Panc1 (cell line): Measurements from ENCODE around the gene BCAS3. TPM values are rescaled to one million over a fixed set of nuclear protein-coding genes. Genes with fewer than 3 reads are reported as not detected.

Experiments used
- ATAC-seq: fragments of 200-7000 bp; cut with Tn5 transposase; 2 replicates; pipeline ENCODE4 v1.9.1; 2020; ENCODE audit warnings: mild to moderate bottlenecking, moderate library complexity
- BruUV-seq: library from RNA; stranded (reverse); fragments of 400-500 nt; replicated peaks from 2 replicates; lab custom pipeline; 2021; lab: Mats Ljungman, UMichigan
- CTCF ChIA-PET: fragments of 300-600 bp; sonication (Branson Sonifier 250); formaldehyde crosslinking; loops from one replicate; lab custom pipeline; 2022; ENCODE audit warnings: antibody characterized with exemption; lab: Charles Lee
- POLR2A ChIA-PET: fragments of 300-600 bp; sonication (Branson Sonifier 250); formaldehyde crosslinking; loops from one replicate; lab custom pipeline; 2022; ENCODE audit warnings: antibody characterized with exemption; lab: Charles Lee
- DNase-seq: peaks from one replicate; pipeline ENCODE4 v3.0.0-alpha.2; 2010; ENCODE audit warnings: low read depth, low spot score
- H3K27ac ChIP-seq: 2 replicates; pipeline ENCODE4 v1.5.1; 2011; ENCODE audit warnings: mild to moderate bottlenecking, low read length, inconsistent platforms
- H3K27me3 ChIP-seq: fragments of 200-500 bp; sonication (Bioruptor generic); 2 replicates; pipeline ENCODE4 v1.6.0; 2014; ENCODE audit warnings: low read length, inconsistent platforms; ENCODE audit not compliant: control insufficient read depth, insufficient read depth
- H3K36me3 ChIP-seq: fragments of 200-500 bp; sonication (Bioruptor generic); 2 replicates; pipeline ENCODE4 v1.5.1; 2014; ENCODE audit warnings: inconsistent platforms, mild to moderate bottlenecking, low read length, moderate library complexity; ENCODE audit not compliant: control insufficient read depth, insufficient read depth
- H3K4me1 ChIP-seq: 2 replicates; pipeline ENCODE4 v1.5.1; 2011; ENCODE audit warnings: inconsistent platforms, mild to moderate bottlenecking, low read length, moderate library complexity; ENCODE audit not compliant: control insufficient read depth, insufficient read depth
- H3K4me3 ChIP-seq, 2 experiments: 2 replicates each; pipeline ENCODE4 v1.5.1; 2011 to 2012; ENCODE audit warnings: low read depth in 2 of 2, low read length in 2 of 2, mild to moderate bottlenecking in 2 of 2, inconsistent platforms in 1 of 2, moderate library complexity in 1 of 2
- H3K9me3 ChIP-seq: fragments of 200-500 bp; sonication (Bioruptor generic); 2 replicates; pipeline ENCODE4 v1.5.1; 2014; ENCODE audit warnings: low read depth, mild to moderate bottlenecking, inconsistent platforms, low read length, moderate library complexity; ENCODE audit not compliant: control insufficient read depth, insufficient read depth
- POLR2AphosphoS5 ChIP-seq: IDR thresholded peaks from 2 replicates; pipeline ENCODE4 v1.6.1; 2012; ENCODE audit warnings: mild to moderate bottlenecking, low read depth, low read length, moderate library complexity
- REST ChIP-seq, 2 experiments: IDR thresholded peaks; 2 replicates each; pipeline ENCODE4 v1.6.1; 2011 to 2012; ENCODE audit warnings: low read depth in 2 of 2, control low read depth in 1 of 2, low read length in 1 of 2, mild to moderate bottlenecking in 1 of 2, moderate library complexity in 1 of 2; ENCODE audit not compliant: insufficient read depth in 1 of 2
- SIN3A ChIP-seq: IDR thresholded peaks from 2 replicates; pipeline ENCODE4 v1.6.1; 2012; ENCODE audit warnings: low read depth, mild to moderate bottlenecking, low read length, moderate library complexity, borderline replicate concordance; ENCODE audit not compliant: insufficient read depth
- TCF7L2 ChIP-seq: IDR thresholded peaks from 2 replicates; pipeline ENCODE4 v1.6.1; 2011; ENCODE audit warnings: mild to moderate bottlenecking, low read depth, low read length, inconsistent platforms
- in situ Hi-C: cut with HindIII; loops from 2 replicates; pipeline ENCODE4 v1.10.0; 2016; ENCODE audit warnings: low sequenced_read_pairs, low pct_unique_long_range_greater_than_20kb
- intact Hi-C: fragments of 100-400 bp; cut with micrococcal nuclease; formaldehyde crosslinking; loops from one replicate; pipeline ENCODE4 v1.10.0; 2022; ENCODE audit not compliant: unreplicated experiment
- total RNA-seq: library from RNA; stranded (reverse); gene quantifications from one replicate; pipeline ENCODE4 v1.2.1, GENCODE V29; 2021; ENCODE audit not compliant: unreplicated experiment
- TF ChIP-seq, protein P1 (sequence below): fragments of 450-650 bp; IDR thresholded peaks from 2 replicates; pipeline ENCODE4 v1.5.1; 2017; ENCODE audit warnings: mild to moderate bottlenecking

BCAS3 gene
- total RNA-seq, 1 experiment from 2014 or later, result 9.3 TPM

GRCh38 chr17:61047515-61047914, 369.9 kb downstream of the BCAS3 start:
- intact Hi-C loops, result no loop called here
- TF ChIP-seq, protein P1, sequence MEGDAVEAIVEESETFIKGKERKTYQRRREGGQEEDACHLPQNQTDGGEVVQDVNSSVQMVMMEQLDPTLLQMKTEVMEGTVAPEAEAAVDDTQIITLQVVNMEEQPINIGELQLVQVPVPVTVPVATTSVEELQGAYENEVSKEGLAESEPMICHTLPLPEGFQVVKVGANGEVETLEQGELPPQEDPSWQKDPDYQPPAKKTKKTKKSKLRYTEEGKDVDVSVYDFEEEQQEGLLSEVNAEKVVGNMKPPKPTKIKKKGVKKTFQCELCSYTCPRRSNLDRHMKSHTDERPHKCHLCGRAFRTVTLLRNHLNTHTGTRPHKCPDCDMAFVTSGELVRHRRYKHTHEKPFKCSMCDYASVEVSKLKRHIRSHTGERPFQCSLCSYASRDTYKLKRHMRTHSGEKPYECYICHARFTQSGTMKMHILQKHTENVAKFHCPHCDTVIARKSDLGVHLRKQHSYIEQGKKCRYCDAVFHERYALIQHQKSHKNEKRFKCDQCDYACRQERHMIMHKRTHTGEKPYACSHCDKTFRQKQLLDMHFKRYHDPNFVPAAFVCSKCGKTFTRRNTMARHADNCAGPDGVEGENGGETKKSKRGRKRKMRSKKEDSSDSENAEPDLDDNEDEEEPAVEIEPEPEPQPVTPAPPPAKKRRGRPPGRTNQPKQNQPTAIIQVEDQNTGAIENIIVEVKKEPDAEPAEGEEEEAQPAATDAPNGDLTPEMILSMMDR, result no peak
- no peak for TF ChIP-seq SIN3A
- TF ChIP-seq REST (IDR thresholded peaks at IDR 0.05; ENCODE audit: insufficient read depth in 1 of 2, low read depth in 2 of 2, low read length in 1 of 2), result no peak
- TF ChIP-seq TCF7L2, result no peak
- TF ChIP-seq POLR2AphosphoS5, result no peak
- H3K4me3 ChIP-seq, result no peak overlapping the region
- no peaks in the 10 kb centered on the region for H3K9me3 ChIP-seq
- DNase-seq, result no peak
- POLR2A ChIA-PET, result no interaction called here
- no peaks in the 10 kb centered on the region for H3K27me3 ChIP-seq
- no peaks in the 10 kb centered on the region; the same call in 1 of the 2 replicates for H3K4me1 ChIP-seq
- ATAC-seq, result no peak
- no TSS peak for BruUV-seq
- H3K27ac ChIP-seq, result no peak overlapping the region
- H3K36me3 ChIP-seq, result no peaks in the 10 kb centered on the region
- in situ Hi-C loops, result no loop called here
- CTCF ChIA-PET, result no interaction called here

- ChIA-PET POLR2A (interaction anchor here (0.6 kb wide), 2 partner anchors 545 to 1030 kb away, joined by 7 to 18 read pairs; no protein-coding TSS in a partner anchor), CTCF (interaction anchor here (0.6 kb wide), 1 partner anchor 24 kb away, joined by 8 read pairs; no protein-coding TSS in a partner anchor)
- H3K9me3 ChIP-seq, result no peaks in the 10 kb centered on the region
- H3K27ac ChIP-seq, result peak overlapping the region; percentile 6; the same call in 1 of the 2 replicates
- H3K4me3 ChIP-seq, result no peak overlapping the region
- no peaks in the 10 kb centered on the region for H3K27me3 ChIP-seq
- BruUV-seq, result no TSS peak
- intact Hi-C loops (no loop called here), in situ Hi-C loops (no loop called here)
- DNase-seq (no peak), ATAC-seq (no peak)
- H3K4me1 ChIP-seq, result no peaks in the 10 kb centered on the region; the same call in 1 of the 2 replicates
- TF ChIP-seq TCF7L2 (no peak), SIN3A (no peak), POLR2AphosphoS5 (no peak), REST (IDR thresholded peaks at IDR 0.05; ENCODE audit: insufficient read depth in 1 of 2, low read depth in 2 of 2, low read length in 1 of 2) (no peak)
- TF ChIP-seq, protein P1, result no peak
- H3K36me3 ChIP-seq, result no peaks in the 10 kb centered on the region
Measured at GRCh38 chr17:61048376-61049106, 370.9 kb downstream of the BCAS3 start.
